Astrocyte of the cerebellum (primary cell): ENCODE results near the gene DUS1L.
"Not testable (repeated sequence)": the region's sequence is repeated elsewhere in the genome, so short reads cannot be mapped to it uniquely, and the experiment has no call there.

Experiments
- DNase-seq: peaks from one replicate; pipeline ENCODE4 v3.0.0-alpha.2; 2011; ENCODE audit warnings: low read depth
- H3K4me3 ChIP-seq: 2 replicates; pipeline ENCODE4 v1.5.1; 2011; ENCODE audit warnings: mild to moderate bottlenecking, low read depth, low read length, moderate library complexity
- in situ Hi-C: cut with HindIII; loops from 2 replicates; pipeline ENCODE4 v1.10.0; 2017; ENCODE audit warnings: low sequenced_read_pairs
- TF ChIP-seq, protein P1 (sequence below): IDR thresholded peaks from 2 replicates; pipeline ENCODE4 v1.5.1; 2012; ENCODE audit warnings: low read length, low read depth, moderate library complexity, mild to moderate bottlenecking; ENCODE audit errors: missing control alignments

The DUS1L gene

DNA sequence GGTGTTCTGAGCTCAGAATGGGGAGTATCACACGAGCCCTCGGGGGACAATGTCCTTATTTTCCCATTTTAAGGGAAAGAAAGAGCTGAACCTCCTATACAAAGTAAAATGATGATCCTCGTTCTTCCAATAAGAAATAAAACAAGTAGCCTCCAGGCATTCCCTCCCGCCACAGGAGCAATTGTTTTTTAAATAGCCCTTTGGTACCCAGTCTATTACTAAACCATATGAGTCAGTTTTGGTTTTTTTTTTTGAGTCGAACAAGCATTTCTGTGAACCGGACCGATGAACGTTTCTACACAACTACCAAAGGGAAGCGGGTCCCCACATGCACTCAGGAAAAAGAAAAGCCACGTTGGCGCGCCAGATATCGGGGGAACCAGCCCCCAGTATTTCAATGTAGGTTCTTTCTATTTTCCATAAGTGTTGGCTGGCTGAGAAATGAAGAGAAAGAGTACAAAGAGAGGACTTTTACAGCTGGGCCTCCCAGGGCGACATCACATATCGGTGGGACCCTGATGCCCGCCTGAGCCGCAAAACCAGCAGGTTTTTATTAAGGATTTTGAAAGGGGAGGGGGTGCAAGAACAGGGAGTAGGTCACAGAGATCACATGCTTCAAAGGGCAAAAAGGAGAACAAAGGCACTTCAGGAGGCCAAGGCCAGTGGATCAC, 24.3 kb downstream of the DUS1L start:
- in situ Hi-C loops, result no loop called here
- TF ChIP-seq, protein P1, sequence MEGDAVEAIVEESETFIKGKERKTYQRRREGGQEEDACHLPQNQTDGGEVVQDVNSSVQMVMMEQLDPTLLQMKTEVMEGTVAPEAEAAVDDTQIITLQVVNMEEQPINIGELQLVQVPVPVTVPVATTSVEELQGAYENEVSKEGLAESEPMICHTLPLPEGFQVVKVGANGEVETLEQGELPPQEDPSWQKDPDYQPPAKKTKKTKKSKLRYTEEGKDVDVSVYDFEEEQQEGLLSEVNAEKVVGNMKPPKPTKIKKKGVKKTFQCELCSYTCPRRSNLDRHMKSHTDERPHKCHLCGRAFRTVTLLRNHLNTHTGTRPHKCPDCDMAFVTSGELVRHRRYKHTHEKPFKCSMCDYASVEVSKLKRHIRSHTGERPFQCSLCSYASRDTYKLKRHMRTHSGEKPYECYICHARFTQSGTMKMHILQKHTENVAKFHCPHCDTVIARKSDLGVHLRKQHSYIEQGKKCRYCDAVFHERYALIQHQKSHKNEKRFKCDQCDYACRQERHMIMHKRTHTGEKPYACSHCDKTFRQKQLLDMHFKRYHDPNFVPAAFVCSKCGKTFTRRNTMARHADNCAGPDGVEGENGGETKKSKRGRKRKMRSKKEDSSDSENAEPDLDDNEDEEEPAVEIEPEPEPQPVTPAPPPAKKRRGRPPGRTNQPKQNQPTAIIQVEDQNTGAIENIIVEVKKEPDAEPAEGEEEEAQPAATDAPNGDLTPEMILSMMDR, result no peak
- DNase-seq, result no peak

DNA sequence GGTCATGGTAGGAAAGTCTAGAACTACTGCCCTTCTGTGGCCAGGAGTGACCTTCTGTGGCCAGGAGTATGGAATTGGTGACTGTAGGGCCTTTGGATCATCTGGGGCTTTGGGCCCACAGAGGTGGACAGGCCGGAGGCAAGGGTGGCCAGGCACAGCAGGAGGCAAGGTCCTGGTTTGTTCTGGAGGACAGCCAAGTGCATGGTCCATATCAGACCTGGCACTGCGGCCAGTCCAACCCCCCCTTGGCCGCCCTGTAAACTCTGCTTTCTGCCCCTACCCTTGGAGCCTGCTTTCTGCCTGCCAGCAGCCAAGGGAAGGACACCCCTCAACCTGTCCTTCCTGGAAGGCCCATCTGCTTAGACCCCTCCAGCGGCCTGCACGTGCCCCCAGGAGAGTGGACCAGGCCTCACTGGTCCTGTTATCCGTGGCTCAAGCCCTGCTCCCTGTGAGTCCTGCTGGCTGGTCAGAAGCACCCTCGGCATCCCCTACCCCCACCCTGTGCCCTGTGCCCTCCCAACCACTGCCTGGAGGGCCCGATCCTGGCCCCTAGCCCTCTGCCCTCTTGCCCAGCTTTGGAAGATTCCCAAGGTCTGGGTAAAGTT, 25.8 kb downstream of the DUS1L start:
- no peak overlapping the region for H3K4me3 ChIP-seq
- no peak for DNase-seq
- in situ Hi-C loops, result loop anchor here (10.0 kb wide), 2 partner anchors 65 to 95 kb away; partner anchors contain the start of gene ASPSCR1
- TF ChIP-seq, protein P1, result no peak

More for the DNA sequence above, 24.3 kb downstream of the DUS1L start:
- H3K4me3 ChIP-seq, result no peak overlapping the region

DNA sequence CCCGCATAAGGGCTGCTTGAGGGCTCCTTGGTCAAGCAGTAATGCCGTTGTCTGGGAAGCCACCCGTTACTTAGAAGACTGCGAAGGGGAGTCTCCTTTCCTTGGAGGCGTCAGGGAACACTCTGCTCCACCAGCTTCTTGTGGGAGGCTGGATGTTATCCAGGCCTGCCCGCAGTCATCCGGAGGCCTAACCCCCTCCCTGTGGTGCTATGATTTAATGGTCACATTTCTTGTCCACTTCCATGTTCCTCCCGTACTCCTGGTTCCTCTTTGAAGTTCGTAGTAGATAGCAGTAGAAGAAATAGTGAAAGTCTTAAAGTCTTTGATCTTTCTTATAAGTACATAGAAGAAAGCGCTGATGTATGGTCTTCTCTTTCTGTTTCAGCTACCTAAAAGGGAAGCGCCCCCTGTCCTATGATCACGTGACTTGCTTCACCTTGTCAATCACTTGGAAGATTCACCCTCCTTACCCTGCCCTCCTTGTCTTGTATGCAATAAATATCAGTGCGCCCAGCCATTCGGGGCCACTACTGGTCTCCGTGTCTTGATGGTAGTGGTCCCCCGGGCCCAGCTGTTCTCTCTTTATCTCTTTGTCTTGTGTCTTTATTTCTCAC, 26.7 kb downstream of the DUS1L start:
- in situ Hi-C loops, result loop anchor here (10.0 kb wide), 2 partner anchors 64 to 96 kb away; partner anchors contain the start of gene ASPSCR1
- not testable (repeated sequence) for DNase-seq, H3K4me3 ChIP-seq

DNA sequence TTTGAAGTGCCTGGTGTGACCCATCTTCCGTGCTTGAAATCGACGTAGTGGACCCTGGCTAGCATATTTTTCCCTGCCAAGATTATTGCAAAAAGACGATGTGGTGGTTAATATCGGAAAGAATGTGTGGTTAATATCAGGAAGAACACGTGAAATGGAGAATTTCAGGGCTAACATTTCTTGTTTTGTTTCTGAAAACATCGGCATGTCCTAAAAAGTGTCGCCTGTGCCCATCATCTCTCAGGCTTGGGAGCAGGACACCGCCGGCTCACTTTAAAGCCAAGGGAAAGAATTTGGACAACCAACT, 27.8 kb downstream of the DUS1L start:
- no peak for DNase-seq
- in situ Hi-C loops, result loop anchor here (10.0 kb wide), 2 partner anchors 63 to 97 kb away; partner anchors contain the start of gene ASPSCR1
- TF ChIP-seq, protein P1, result no peak
- peak overlapping the region; percentile 61 for H3K4me3 ChIP-seq

DNA sequence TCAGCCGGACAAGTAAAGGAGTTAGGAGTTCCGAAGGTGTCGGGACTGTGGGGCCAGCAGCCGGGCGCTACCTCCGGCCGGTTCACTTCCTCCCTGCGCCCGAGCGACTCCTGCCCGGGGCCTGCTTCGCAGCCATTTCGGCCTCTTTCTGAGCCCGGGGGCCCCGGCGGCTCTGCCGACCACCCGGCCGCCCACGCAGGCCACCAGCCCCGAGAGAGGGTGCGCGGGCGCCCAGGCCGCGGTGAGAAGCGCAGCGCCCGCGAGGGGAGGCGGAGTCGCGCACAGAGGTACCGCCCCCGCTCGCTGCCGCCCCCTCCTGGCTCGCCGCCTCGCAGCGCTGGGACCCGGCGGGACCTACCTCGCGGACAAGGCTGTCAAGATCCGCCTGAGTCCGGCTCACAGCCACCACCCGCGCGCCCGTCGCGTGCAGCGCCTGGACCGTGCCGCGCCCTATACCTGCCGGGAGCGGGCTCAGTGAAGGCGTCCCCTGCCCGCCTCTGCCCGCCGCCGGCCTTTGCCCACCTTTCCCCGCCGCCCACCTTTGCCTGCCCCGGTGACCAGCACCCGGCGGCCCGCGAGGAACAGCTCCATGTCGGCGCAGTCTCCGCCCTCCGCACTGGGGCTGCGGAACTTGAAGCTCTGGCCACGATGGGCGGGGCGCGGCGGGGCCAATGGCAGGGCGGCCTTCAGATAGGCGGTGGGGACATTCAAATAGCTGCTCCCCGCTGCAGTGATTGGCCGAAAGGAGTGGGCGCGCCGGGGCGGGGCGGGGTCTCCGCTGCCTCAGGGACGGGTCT, 28.3 kb downstream of the DUS1L start, which contains the start of gene DCXR:
TSS of gene DCXR (minus strand) at position 606 of the 797 bp plus-strand sequence. CDS start at position 591, 15 bp downstream.
- H3K4me3 ChIP-seq, result peak within 1 kb of the TSS; percentile 61
- TF ChIP-seq, protein P1, result peak; percentile 68
- in situ Hi-C loops, result loop anchor here (10.0 kb wide), 2 partner anchors 62 to 98 kb away; partner anchors contain the start of gene ASPSCR1
- DNase-seq, result peak; percentile 92

DNA sequence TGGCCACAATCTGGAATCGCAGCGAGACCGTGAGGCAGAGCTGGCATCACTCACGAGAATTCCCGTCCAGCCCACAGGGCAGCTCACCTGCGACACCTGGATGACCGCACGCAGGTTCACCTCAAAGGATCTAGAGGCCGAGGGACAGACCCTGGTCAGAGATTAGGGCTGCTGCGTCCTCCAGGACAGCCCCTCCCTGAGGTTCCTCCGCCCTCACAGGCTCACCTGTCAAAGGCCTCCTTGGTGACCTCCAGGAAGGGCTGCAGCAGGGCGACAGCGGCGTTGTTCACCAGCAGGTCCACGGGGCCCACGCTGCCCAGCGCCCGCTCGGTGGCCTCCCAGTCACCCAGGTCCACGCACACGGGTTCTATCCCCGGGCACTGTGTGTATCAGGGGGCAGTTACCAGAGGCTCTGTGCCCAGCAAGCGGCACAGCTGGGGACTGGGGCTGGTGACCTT, 28.9 kb downstream of the DUS1L start:
- in situ Hi-C loops, result loop anchor here (10.0 kb wide), 2 partner anchors 62 to 98 kb away; partner anchors contain the start of gene ASPSCR1
- no peak for DNase-seq
- TF ChIP-seq, protein P1, result no peak
- peak overlapping the region; percentile 61 for H3K4me3 ChIP-seq
